NK-92 treated with Interleukin-12 subunit alpha and Interleukin-12 subunit beta, amount 100 ng/mL, for 24 hours (cell line): ENCODE measurements around the gene CCDC6.
"Not testable (repeated sequence)": the region's sequence is repeated elsewhere in the genome, so short reads cannot be mapped to it uniquely, and the experiment has no call there.

Experiments used
- DNase-seq: peaks from one replicate; lab custom pipeline; 2025; lab: John Stamatoyannopoulos, UW

The CCDC6 gene

DNA sequence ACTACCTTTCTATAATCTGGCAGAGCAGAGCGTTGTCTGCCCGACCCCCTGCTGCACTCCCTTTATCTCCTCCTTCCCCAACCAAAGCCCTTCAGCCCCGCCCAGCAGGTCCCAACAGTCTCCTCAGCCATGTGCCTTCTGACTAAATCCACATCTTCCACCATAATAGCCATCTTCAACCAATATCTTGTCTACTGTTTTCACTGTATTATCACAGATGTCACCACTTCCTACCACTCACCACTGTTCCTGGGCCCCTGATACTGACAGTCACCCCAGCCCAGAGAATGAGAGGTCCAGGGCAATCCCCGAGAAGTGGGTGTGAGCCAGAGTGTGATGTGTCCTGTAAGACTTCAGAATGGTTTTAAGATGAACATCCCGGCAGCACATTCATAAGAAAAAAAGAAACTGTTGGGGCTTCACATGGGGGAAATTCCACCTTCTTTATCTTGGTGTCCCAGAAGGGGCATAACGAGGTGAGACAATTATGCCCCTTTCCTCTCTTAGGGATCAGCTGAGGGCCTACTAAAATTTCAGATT, 25.3 kb downstream of the CCDC6 start:
- no peak for DNase-seq

DNA sequence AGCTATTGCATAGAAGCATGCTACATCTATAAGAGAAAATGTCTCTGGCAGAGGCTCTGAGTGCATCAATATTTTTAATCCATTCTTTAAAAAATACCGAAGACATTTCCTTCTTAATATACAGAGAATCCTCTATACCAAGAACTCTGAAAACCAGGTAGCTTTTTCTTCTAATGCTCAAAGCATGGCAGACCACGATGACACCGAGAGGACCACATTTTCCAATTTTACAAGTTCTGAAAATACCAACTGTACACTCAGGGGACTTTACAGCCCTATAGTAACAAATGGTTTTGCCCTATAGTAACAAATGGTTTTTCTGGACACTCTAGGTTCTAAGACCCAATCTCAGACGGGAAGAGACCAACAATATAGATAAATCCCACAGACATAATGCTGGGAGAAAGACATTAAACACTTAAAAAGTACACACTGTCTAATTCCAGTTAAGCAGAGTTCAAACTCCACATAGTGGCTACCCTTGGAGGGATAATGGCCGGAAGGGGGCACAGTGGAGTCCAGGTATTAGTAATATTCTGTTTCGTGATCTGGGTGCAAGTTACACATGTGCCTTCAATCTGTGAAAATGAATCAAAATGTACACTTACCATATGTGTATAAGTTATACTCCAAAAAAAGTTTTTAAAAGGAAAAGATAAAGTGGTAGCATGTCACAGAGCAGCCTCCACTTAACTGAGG, 26.2 kb downstream of the CCDC6 start:
- DNase-seq, result no peak

DNA sequence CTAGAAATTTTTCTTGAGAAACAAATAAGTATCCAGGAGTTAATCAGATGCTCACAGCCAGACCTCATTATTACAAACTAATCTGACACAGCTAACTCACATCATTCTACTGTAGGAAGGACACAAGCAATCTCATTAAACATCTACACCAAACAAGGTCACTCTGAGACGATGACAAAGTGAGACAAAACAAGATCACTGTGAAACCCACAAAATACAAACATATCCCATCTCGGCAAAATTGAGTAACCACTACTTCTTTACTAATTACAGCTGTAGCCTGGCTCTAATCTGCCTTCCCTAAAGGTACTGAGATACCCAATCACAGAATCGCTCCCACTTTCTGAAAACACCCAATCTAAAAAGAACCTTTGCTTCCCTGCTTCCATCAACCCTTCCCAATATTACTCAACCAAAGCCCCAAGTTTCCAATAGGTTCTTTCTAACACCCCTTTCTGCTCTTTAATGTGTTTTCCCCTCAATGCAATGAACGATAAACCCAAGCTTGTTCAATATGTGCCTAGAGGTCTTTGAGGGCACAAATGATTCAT, 26.9 kb downstream of the CCDC6 start:
- no peak for DNase-seq

DNA sequence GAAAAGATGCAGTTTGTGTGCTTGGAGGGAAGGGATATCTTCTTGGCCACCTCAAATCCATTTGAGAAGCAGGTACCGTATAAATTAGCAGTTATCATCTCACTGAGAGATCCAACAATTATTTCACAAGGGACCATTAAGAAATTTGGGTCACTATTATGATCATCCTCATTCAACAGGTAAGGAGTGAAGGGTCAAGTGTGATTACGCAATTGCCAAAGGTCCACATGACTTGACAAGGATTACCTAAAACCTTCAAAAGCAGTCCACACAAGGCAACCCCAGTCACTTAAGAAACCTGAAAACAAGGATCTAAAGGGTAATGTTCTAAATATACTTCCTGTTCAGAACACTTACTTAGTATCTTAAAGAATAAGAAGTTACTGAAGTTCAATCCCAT, 27.4 kb downstream of the CCDC6 start:
- no peak for DNase-seq

DNA sequence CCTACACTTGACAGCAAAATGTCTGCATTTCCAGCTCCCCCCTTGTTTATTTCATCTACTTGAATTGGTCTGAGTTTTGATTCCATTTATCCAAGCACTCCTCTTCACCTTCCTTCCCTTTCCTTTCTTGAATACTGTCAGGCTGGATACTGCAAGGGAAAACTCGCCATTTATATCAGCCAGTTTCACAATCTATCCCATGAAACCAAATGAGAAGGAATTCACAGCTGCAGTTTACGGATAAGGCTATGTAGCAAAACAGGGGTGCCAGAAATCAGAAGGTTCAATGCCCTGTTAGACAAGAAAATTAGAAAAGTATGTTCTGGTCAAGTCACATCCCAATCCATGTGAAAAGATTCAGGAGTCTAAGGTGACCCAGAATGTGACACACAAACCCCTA, 28.1 kb downstream of the CCDC6 start:
- DNase-seq, result no peak

DNA sequence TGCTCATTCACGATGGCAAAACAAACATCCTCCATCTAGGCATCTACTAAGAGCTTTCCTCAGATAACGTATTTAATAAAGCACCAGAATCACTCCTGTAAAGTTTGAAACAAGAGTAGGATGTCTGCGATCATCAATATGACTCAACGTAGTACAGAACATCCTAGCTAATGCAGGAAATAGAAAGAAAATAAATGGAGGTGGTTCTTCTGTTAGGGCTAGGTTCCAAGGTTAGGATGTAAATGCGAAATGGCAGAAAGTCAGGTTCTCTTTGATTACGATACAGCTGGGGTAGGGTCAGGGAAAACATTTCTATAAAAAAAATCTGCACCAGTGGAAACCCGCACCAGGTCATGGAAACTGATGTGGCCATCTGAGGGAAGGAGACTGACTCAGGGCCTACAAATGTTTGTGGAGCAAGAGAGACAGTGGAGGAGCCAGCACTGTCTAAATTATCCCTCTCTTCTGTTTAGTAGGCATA, 29.1 kb downstream of the CCDC6 start:
- no peak for DNase-seq

DNA sequence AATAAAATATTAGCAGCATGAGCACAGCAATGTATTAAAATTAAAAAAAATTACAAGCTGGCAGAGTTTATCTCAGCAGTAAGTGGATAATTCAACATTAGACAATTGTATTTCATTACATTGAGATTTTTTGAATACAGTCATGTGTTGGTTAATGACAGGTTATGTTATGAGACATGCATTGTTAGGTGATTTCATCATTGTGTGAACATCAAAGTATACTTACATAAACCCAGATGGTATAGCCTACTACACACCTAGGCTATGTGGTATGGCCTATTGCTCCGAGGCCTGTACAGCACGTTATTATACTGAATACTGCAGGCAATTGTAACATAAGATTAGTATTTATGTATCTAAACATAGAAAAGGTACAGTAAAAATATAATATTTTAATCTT, 29.7 kb downstream of the CCDC6 start:
- no peak for DNase-seq

DNA sequence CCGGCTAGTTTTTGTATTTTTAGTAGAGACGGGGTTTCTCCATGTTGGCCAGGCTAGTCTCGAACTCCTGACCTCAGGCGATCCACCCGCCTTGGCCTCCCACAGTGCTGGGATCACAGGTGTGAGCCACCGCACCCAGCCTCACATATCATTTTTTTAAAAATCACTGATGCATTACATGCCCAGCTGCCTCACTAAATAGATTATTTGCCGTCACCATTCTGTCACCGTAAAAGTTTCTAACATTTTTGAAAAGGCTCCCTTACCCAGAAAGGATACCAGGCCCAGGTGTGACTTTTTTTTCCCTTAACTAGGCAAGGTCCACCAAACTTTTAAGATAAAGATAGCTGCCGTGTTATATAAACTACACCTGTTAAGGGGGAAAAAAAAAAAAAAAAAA, 30.1 kb downstream of the CCDC6 start:
- DNase-seq, result not testable (repeated sequence)

DNA sequence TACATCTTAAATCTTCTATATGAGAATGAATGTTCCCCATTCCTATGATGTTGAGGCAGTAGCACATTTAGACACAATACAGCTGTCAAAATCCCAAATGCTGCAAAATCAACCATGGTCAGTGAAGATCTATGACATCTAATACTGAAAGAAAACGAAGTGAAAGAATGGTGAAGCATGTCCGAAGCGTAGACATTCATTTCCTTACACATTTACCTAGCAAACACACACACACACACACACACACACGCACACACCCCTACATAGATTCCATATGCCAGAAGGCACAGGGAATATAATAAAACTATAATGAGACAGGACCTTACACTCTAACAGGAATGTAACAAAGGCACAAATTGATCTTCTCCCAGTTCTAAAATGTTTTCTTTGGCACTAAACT, 32.5 kb downstream of the CCDC6 start:
- DNase-seq, result no peak

DNA sequence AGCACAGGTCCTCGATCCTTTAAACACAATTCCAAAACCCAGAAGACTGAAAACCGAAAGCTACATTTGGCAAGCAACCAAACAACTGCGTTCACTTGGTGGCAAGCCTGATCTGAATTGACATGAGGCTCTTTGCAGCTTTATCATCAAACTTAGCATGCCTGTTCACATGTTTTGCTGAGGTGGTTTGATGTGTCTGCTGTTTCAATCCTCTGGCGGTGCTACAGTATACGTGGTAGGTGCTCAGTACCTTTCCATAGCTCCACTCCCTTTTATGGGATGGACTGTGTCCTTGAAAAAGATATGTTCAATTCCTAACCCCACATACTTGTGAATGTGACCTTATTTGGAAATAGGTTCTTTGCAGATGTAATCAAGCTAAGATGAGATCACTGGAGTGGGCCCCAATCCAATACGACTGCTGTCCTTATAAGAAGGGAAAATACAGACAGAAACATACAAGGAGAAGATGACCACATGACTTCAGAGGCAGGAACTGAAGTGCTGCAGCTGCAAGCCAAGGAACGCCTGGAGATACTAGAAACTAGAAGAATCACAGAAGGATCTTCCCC, 33.4 kb downstream of the CCDC6 start:
- DNase-seq, result no peak

DNA sequence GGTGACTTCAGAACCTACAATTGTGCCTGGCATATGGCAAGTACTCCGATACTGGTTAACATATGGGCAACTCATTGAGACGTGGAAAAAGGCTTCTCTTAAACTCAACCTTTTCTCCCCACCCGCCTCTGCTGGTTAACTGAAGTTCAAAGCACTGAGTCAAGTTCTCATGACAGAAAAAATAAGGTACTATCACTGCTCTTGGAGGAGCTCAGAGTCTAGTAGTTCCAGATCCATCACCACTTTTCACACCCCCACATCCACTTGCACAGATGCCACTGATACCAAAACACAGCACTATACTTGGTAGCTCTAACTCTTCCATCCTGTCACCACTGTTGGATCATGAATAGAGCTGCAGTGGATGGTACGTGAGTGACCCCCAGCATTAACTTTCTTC, 36.2 kb downstream of the CCDC6 start:
- no peak for DNase-seq

DNA sequence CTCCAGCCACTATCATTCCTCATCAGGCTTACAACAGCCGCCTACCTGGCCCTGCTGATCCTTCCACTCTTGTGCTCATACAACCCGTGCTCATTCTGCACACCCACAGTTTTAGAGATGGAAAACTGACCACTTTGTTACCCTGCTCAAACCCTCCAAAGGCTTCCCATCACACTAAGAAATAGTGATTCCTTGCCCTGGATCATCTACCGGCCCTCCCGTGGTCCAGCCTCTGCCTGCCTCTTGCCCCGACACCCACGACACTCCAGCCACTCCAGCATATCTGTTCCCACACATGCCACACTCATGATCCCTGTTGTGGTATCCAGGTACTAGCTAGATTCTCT, 36.8 kb downstream of the CCDC6 start:
- DNase-seq, result no peak

DNA sequence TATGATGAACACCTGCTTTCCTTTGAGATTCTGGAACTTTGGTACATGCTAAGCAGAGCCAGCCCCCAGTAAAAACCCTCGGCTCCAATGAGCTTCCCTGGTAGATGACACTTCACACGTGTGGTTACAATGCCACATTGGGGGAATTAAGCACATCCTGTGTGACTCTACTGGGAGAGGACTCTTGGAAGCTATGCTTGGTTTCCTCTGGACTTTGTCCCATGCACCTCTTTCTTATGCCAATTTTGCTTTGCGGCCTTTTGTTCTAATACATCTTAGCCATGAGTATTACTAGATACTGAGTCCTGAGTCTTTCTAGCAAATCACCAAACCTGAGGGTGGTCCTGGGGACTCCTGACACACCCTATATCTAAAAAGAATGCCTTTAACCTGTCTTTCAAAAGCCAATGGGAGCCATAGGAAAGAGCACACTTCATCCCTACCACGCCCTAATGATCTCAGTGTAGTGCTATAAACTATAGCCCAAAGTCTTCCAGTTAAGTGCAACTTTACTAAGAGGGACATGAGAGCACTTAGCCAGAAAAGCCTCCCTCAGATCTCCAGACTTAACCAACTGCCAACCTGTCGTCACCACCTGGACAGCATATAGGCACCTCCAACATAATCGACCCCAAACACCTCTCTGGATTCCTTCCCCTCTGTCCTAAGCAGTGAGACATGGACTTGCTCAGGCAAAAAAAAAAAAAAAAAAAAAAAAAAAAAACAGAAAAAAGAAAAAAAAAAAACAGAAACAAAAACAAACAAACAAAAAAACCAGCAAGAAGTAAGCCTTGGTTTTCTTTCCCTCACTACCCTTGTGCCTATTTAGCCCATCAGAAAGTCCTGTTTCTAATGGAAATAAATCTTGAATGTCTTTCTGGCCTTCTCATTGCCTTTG, 37.4 kb downstream of the CCDC6 start:
- no peak for DNase-seq

DNA sequence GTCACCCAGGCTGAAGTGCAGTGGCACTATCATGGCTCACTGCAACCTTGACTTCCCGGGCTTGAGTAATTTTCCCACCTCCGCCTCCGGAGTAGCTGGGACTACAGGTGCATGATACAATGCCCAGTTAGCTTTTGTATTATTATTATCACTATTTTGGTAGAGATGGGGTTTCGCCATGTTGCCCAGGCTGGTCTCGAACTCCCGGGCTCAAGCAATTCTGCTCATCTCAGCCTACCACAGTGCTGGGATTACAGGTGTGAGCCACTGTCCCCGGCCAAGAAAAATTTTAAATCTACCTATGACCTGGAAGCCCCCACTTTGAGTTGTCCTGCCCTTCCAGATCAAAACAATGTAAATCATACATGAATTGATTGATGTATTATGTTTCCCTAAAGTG, 38.8 kb downstream of the CCDC6 start:
- no peak for DNase-seq

DNA sequence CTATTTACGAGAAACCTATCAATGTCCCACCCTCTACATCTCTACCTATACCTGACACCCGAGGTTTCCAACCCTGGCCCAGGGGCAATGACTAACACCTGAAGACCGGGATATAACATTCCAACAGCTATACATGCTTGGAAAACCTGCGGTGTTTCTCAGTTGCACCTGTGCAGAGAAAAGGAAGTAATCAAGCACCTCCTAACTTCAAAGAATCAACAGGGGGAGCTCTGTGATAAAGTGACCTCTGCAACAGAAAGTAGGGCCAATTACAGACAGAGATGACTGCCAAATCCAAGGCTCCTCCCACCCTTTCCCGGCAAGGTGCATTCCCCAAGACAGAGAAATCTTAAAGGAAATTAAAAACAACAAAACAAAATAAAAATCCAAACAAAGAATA, 41.3 kb downstream of the CCDC6 start:
- DNase-seq, result no peak

DNA sequence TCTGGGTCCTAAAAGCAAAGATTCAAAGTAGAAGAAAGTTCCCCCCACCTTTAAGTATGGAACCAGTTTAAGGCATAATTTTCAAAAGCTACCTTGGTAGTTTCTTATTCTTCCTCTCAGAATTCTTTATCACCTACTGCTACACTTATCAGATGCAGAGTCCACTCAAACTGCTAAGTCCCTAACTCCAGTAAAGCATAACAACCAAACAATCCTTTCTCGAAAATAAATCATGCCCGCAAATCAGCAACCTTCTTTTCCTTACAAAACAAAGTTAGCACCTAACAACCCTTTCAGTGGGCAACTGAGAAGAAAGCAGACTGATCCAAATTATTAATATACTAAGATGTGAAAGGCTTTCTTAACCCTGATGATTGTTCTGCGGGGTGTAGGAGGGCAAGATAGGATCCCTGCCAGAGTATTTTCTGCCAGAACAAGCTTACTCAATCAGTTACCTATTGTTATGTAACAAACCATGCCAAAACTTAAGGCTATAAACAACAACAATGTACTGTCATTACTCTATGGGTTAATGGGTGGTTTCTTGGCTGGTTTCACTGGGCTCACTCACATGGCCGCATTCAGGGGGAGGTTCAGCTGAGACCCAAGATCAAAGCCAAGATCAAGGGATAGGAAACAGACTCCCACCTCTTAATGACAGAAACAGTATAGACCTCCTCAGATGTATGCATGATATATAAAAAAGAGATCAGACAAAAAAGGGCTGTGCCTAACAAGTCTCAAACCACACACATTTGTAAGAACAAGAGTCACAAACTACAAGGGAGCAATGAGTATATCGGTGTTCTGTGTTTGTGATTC, 42.0 kb downstream of the CCDC6 start:
- DNase-seq, result no peak

DNA sequence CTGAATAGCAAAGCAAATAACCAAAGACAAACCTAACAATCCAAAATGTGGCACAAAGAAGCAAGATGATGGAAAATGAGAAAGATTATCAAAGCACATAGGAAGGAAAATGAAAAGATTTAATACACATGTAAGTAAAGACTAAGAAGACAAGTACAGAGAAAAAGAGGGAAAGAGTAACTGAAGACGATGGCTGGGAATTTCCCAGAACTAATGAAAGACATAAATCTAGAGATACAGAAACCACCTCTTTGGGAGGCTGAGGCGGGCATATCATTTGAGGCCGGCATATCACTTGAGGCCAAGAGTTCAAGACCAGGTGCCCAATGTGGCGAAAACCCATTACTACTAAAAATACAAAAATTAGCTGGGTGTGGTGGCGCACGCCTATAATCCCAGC, 46.8 kb downstream of the CCDC6 start:
- DNase-seq, result no peak

DNA sequence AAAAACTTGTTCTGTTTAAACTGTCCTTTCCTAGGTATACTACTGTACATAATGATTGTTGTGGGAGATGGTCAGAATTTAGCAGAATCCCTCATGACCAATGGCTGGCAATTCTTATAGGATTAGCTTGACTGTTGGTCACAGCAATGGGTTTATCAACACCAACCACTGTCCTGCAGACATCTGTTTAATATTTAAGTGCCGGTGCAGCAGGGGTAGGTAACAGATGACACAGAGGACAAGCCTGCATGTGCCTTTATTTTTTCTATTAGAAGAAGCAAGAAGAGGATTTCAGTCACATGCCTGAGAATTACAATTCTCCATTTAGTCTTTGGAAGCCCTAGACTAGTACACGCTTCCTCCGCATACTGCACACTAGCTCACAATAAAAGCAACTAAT, 48.4 kb downstream of the CCDC6 start:
- DNase-seq, result no peak

DNA sequence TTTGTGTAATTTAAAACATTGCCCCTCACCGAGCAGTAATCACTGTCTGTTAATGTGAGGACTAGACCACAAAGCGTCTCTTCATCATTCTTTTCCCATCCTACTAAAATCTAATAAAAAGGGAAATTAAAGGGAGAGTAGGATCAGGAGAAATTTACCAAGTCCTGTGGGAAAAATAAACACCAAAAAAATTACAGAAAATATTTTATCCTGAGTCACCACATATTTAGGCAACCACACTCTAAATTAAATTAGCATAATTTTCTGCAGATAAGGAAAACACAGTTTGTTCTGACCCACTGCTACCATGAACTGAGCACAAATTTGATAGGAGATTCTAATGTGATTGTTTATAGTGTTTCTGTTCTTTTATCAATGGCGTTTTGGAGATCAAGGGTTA, 49.3 kb downstream of the CCDC6 start:
- DNase-seq, result no peak

DNA sequence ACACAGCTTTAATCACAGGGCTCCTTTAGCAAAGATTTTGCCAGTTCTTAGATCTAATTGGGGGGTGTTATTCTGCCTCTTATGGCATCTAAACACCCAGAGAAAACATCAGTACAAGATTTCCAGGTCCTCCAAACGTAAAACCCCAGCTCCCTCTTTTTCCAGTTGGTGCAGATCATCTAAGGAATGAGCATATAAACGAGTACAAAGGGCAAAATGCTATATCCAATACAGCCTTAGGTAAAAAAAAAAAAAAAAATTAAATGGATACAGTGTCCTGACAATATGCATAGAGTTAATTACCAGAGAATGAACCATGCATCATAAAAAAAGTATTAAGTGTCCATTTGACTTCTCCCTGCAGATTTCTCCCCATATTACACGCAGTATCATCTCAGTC, 50.3 kb downstream of the CCDC6 start:
- DNase-seq, result no peak

DNA sequence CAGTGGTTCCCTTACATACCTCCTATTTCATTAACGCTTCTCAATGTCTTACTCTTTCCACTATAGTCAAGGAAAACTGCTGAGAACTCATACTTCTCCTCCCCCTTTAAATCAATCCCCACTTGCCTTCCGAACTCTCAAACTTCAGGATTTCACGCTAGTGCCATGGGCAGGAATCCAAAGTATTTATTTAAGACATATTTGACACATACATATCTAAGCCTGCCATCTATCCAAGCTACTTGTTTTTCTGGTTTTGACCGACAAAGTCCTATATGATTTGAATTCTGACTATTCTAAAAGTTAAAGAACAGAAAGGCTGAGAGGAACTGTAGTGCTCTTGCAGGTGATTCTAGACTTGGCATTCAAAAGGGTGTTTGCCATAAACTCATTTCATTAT, 51.8 kb downstream of the CCDC6 start:
- DNase-seq, result no peak

DNA sequence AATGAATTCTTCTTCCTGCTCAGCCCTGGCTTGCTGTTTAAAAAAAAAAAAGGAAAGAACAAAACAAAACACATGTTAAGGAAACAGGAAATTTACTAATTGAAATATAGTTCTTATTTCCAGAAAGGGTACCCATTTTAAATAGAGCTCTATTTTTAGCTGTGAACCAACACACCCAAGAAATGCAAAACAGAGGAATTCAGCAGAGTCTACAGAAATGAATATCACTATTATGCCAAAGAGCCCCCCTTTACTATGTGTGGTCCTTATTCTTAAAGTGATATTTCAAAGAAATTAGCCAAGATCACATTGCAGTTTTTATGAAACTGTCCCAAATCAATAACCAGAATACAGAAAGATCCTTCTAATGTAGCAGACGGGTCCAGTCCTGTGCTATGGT, 53.7 kb downstream of the CCDC6 start:
- no peak for DNase-seq
